Measurements from ENCODE around the gene PFKL. TPM values are rescaled to one million over a fixed set of nuclear protein-coding genes. Genes with fewer than 3 reads are reported as not detected.

Gene PFKL
- total and polyA plus RNA-seq, 5 donors from 2014 or later: 125 to 204 (median 174) TPM

DNA sequence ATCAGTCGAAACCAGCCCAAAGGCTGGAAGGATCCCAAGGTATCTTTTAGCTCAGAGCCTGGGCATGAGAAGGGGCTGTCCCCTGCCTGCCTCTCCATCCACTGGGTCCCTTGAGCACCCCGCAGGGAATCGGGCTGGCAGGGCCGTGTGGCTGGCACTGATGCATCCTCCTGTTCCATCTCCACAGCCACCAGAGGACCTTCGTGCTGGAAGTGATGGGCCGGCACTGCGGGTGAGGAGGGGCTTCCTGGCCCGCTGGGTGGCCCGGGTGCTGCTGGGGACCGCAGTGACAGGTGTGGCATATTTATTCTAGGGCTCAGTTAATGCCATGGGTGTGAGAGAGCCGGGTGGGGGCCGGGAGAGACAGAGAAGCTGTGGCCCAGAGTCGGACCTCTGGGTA lies 13.6 kb downstream of the PFKL start:
- Histone ChIP-seq H3K27me3 (ENCODE audit: control insufficient read depth, insufficient read depth, low read length) (no peaks in the 10 kb centered on the region), H3K27ac (ENCODE audit: insufficient read depth, low read length, poor library complexity, severe bottlenecking) (no peak overlapping the region), H3K4me3 (ENCODE audit: low read depth, low read length) (no peak overlapping the region), H3K9me3 (ENCODE audit: control insufficient read depth in 2 of 2, low read length in 2 of 2) (no peaks in the 10 kb centered on the region), H3K36me3 (ENCODE audit: control insufficient read depth, insufficient read depth, low read length) (peaks cover 53% of the 10 kb centered on the region), H3K4me1 (ENCODE audit: control insufficient read depth, insufficient read depth, low read length, poor library complexity, severe bottlenecking) (no peaks in the 10 kb centered on the region)
- ATAC-seq (ENCODE audit: low read depth in 2 of 2) (no peak), DNase-seq (no peak)
- H3K9me3 Mint-ChIP-seq: no peaks in the 10 kb centered on the region
- no peaks in the 10 kb centered on the region for H3K27me3 Mint-ChIP-seq
- no peak overlapping the region for H3K4me3 Mint-ChIP-seq
- H3K27ac Mint-ChIP-seq: no peak overlapping the region
- peaks cover 10% of the 10 kb centered on the region for H3K36me3 Mint-ChIP-seq
- peaks cover 0 to 5% (median 1%) of the 10 kb centered on the region in 4 donors for H3K4me1 Mint-ChIP-seq

GRCh38 chr21:44314128-44314527 lies 14.3 kb downstream of the PFKL start:
- H3K4me3 ChIP-seq (ENCODE audit: low read depth, low read length): no peak overlapping the region
- no peaks in the 10 kb centered on the region for H3K27me3 ChIP-seq (ENCODE audit: control insufficient read depth, insufficient read depth, low read length)
- peaks cover 10% of the 10 kb centered on the region for H3K36me3 Mint-ChIP-seq
- peaks cover 0 to 5% (median 0%) of the 10 kb centered on the region in 4 donors for H3K4me1 Mint-ChIP-seq
- no peak overlapping the region for H3K4me3 Mint-ChIP-seq
- ATAC-seq (ENCODE audit: low read depth in 2 of 2): no peak
- peaks cover 50% of the 10 kb centered on the region for H3K36me3 ChIP-seq (ENCODE audit: control insufficient read depth, insufficient read depth, low read length)
- H3K27ac ChIP-seq (ENCODE audit: insufficient read depth, low read length, poor library complexity, severe bottlenecking): no peak overlapping the region
- no peaks in the 10 kb centered on the region for H3K4me1 ChIP-seq (ENCODE audit: control insufficient read depth, insufficient read depth, low read length, poor library complexity, severe bottlenecking)
- H3K27ac Mint-ChIP-seq: no peak overlapping the region
- no peak for DNase-seq
- H3K9me3 Mint-ChIP-seq: peaks cover 0 to 2% (median 0%) of the 10 kb centered on the region in 7 donors
- H3K27me3 Mint-ChIP-seq: no peaks in the 10 kb centered on the region
- H3K9me3 ChIP-seq (ENCODE audit: control insufficient read depth in 2 of 2, low read length in 2 of 2): no peaks in the 10 kb centered on the region

GRCh38 chr21:44314561-44314960 lies 14.7 kb downstream of the PFKL start:
- DNase-seq (no peak), ATAC-seq (ENCODE audit: low read depth in 2 of 2) (no peak)
- Mint-ChIP-seq H3K27me3 (no peaks in the 10 kb centered on the region), H3K4me3 (no peak overlapping the region), H3K27ac (no peak overlapping the region), H3K36me3 (peaks cover 10% of the 10 kb centered on the region), H3K9me3 (peaks cover 0 to 2% (median 0%) of the 10 kb centered on the region in 7 donors), H3K4me1 (peaks cover 0 to 5% (median 0%) of the 10 kb centered on the region in 4 donors)
- no peaks in the 10 kb centered on the region for H3K9me3 ChIP-seq (ENCODE audit: control insufficient read depth in 2 of 2, low read length in 2 of 2)
- H3K36me3 ChIP-seq (ENCODE audit: control insufficient read depth, insufficient read depth, low read length): peaks cover 52% of the 10 kb centered on the region
- H3K4me1 ChIP-seq (ENCODE audit: control insufficient read depth, insufficient read depth, low read length, poor library complexity, severe bottlenecking): no peaks in the 10 kb centered on the region
- H3K4me3 ChIP-seq (ENCODE audit: low read depth, low read length): no peak overlapping the region
- H3K27me3 ChIP-seq (ENCODE audit: control insufficient read depth, insufficient read depth, low read length): no peaks in the 10 kb centered on the region
- H3K27ac ChIP-seq (ENCODE audit: insufficient read depth, low read length, poor library complexity, severe bottlenecking): no peak overlapping the region

GRCh38 chr21:44315691-44316203 lies 15.9 kb downstream of the PFKL start:
- no peaks in the 10 kb centered on the region for H3K9me3 ChIP-seq (ENCODE audit: control insufficient read depth in 2 of 2, low read length in 2 of 2)
- no peaks in the 10 kb centered on the region for H3K4me1 ChIP-seq (ENCODE audit: control insufficient read depth, insufficient read depth, low read length, poor library complexity, severe bottlenecking)
- Mint-ChIP-seq H3K27ac (no peak overlapping the region), H3K4me3 (no peak overlapping the region), H3K4me1 (peaks cover 0 to 5% (median 0%) of the 10 kb centered on the region in 4 donors), H3K9me3 (peaks cover 0 to 2% (median 0%) of the 10 kb centered on the region in 7 donors), H3K27me3 (no peaks in the 10 kb centered on the region), H3K36me3 (peaks cover 10% of the 10 kb centered on the region)
- ATAC-seq (ENCODE audit: low read depth in 2 of 2): no peak
- H3K27ac ChIP-seq (ENCODE audit: insufficient read depth, low read length, poor library complexity, severe bottlenecking): no peak overlapping the region
- H3K4me3 ChIP-seq (ENCODE audit: low read depth, low read length): no peak overlapping the region
- H3K27me3 ChIP-seq (ENCODE audit: control insufficient read depth, insufficient read depth, low read length): no peaks in the 10 kb centered on the region
- DNase-seq: no peak
- H3K36me3 ChIP-seq (ENCODE audit: control insufficient read depth, insufficient read depth, low read length): peaks cover 49% of the 10 kb centered on the region

- DNase-seq: no peak
- no peaks in the 10 kb centered on the region for H3K4me1 ChIP-seq (ENCODE audit: control insufficient read depth, insufficient read depth, low read length, poor library complexity, severe bottlenecking)
- Mint-ChIP-seq H3K27ac (no peak overlapping the region), H3K36me3 (peaks cover 4% of the 10 kb centered on the region), H3K4me1 (no peaks in the 10 kb centered on the region), H3K4me3 (no peak overlapping the region), H3K9me3 (peaks cover 0 to 2% (median 0%) of the 10 kb centered on the region in 7 donors), H3K27me3 (no peaks in the 10 kb centered on the region)
- H3K9me3 ChIP-seq (ENCODE audit: control insufficient read depth in 2 of 2, low read length in 2 of 2): no peaks in the 10 kb centered on the region
- H3K4me3 ChIP-seq (ENCODE audit: low read depth, low read length): no peak overlapping the region
- no peaks in the 10 kb centered on the region for H3K27me3 ChIP-seq (ENCODE audit: control insufficient read depth, insufficient read depth, low read length)
- H3K27ac ChIP-seq (ENCODE audit: insufficient read depth, low read length, poor library complexity, severe bottlenecking): no peak overlapping the region
- no peak for ATAC-seq (ENCODE audit: low read depth in 2 of 2)
- H3K36me3 ChIP-seq (ENCODE audit: control insufficient read depth, insufficient read depth, low read length): peaks cover 45% of the 10 kb centered on the region
Observed at GRCh38 chr21:44316277-44316900, 16.5 kb downstream of the PFKL start.

DNA sequence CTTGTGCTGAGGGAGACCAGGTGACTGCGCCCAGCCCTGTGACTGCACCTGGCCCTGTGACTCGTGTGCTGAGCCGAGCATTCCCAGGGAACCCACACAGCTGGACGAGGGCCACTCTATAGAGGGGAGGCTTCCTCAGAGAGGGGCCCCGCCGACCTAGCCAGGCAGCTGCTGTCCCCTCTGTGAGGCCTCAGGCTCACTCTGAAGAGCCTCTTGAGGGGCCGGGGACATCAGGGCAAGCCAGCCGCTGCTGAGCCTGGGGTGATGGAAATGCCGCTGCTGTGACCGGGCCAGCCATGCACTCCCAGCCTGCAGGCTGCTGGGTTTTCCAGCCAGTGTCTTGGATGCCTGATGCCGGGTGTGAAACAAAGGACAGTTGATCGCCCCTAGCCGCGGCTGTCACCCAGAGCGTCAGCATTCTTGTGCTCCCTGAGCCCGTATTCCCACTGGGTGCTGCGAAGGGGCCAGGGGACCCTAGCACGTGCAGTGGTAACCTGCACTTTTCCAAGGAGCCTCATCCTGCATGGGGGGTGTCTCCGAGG lies 17.5 kb downstream of the PFKL start:
- H3K4me3 ChIP-seq (ENCODE audit: low read depth, low read length): no peak overlapping the region
- Mint-ChIP-seq H3K9me3 (peaks cover 0 to 2% (median 0%) of the 10 kb centered on the region in 7 donors), H3K27ac (no peak overlapping the region), H3K27me3 (no peaks in the 10 kb centered on the region), H3K4me1 (no peaks in the 10 kb centered on the region), H3K36me3 (peaks cover 4% of the 10 kb centered on the region), H3K4me3 (no peak overlapping the region)
- no peaks in the 10 kb centered on the region for H3K9me3 ChIP-seq (ENCODE audit: control insufficient read depth in 2 of 2, low read length in 2 of 2)
- no peaks in the 10 kb centered on the region for H3K4me1 ChIP-seq (ENCODE audit: control insufficient read depth, insufficient read depth, low read length, poor library complexity, severe bottlenecking)
- DNase-seq: no peak
- peaks cover 42% of the 10 kb centered on the region for H3K36me3 ChIP-seq (ENCODE audit: control insufficient read depth, insufficient read depth, low read length)
- H3K27ac ChIP-seq (ENCODE audit: insufficient read depth, low read length, poor library complexity, severe bottlenecking): no peak overlapping the region
- ATAC-seq (ENCODE audit: low read depth in 2 of 2): no peak
- H3K27me3 ChIP-seq (ENCODE audit: control insufficient read depth, insufficient read depth, low read length): no peaks in the 10 kb centered on the region

DNA sequence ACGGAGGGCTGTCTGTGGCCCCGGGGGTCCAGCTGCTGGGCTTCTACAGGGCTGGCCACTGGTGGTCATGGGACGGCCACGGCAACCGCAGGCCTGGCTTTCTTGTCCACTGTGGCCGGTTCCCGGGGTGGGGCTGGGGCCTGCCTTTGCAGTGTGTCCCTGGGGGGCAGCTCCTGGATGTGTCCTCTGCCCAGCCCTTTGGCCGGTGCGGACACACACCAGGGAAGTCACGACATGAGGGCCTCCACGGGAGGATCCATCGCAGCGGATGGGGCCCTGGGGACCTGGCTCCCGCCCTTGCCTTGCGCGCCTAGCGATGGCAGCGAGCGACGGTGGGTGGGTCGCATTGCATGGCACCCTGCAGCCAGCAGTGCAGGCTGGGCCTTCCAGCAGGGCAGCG lies 18.0 kb downstream of the PFKL start:
- Mint-ChIP-seq H3K27ac (no peak overlapping the region), H3K4me1 (no peaks in the 10 kb centered on the region), H3K9me3 (peaks cover 0 to 2% (median 0%) of the 10 kb centered on the region in 7 donors), H3K27me3 (no peaks in the 10 kb centered on the region), H3K36me3 (peaks cover 4% of the 10 kb centered on the region), H3K4me3 (no peak overlapping the region)
- H3K36me3 ChIP-seq (ENCODE audit: control insufficient read depth, insufficient read depth, low read length): peaks cover 39% of the 10 kb centered on the region
- no peaks in the 10 kb centered on the region for H3K9me3 ChIP-seq (ENCODE audit: control insufficient read depth in 2 of 2, low read length in 2 of 2)
- no peak overlapping the region for H3K27ac ChIP-seq (ENCODE audit: insufficient read depth, low read length, poor library complexity, severe bottlenecking)
- H3K4me3 ChIP-seq (ENCODE audit: low read depth, low read length): no peak overlapping the region
- no peaks in the 10 kb centered on the region for H3K4me1 ChIP-seq (ENCODE audit: control insufficient read depth, insufficient read depth, low read length, poor library complexity, severe bottlenecking)
- DNase-seq (no peak), ATAC-seq (ENCODE audit: low read depth in 2 of 2) (no peak)
- no peaks in the 10 kb centered on the region for H3K27me3 ChIP-seq (ENCODE audit: control insufficient read depth, insufficient read depth, low read length)
